Measurements from ENCODE around the gene UBQLNL. TPM values are rescaled to one million over a fixed set of nuclear protein-coding genes. Genes with fewer than 3 reads are reported as not detected.

Gene UBQLNL
- total RNA-seq, 4 donors from 2014 or later = 0.26 to 3.6 (median 1.9) TPM; not detected in 1

- TF ChIP-seq CTCF (IDR thresholded peaks at IDR 0.05) (no peak), POLR2AphosphoS5 (IDR thresholded peaks at IDR 0.05) (no peak), POLR2A (IDR thresholded peaks at IDR 0.05) (no peak), EP300 (IDR thresholded peaks at IDR 0.05) (no peak)
- H3K27ac ChIP-seq = no peak overlapping the region
- no peaks in the 10 kb centered on the region for H3K36me3 ChIP-seq
- no peaks in the 10 kb centered on the region for H3K4me1 ChIP-seq
- no peak for DNase-seq (ENCODE audit: low spot score in 2 of 2)
- H3K4me3 ChIP-seq = no peak overlapping the region
- no peaks in the 10 kb centered on the region for H3K27me3 ChIP-seq
- no peaks in the 10 kb centered on the region for H3K9me3 ChIP-seq
Observed at GRCh38 chr11:5536482-5536881, 20.0 kb upstream of the UBQLNL start.

- Histone ChIP-seq H3K27me3 (no peaks in the 10 kb centered on the region), H3K4me3 (no peak overlapping the region), H3K4me1 (no peaks in the 10 kb centered on the region), H3K36me3 (no peaks in the 10 kb centered on the region), H3K27ac (no peak overlapping the region), H3K9me3 (no peaks in the 10 kb centered on the region)
- TF ChIP-seq POLR2A (IDR thresholded peaks at IDR 0.05) = no peak
- TF ChIP-seq EP300 (IDR thresholded peaks at IDR 0.05) = no peak
- TF ChIP-seq CTCF (IDR thresholded peaks at IDR 0.05) = no peak
- TF ChIP-seq POLR2AphosphoS5 (IDR thresholded peaks at IDR 0.05) = no peak
- DNase-seq (ENCODE audit: low spot score in 2 of 2) = no peak
- WGBS = 73% methylated on average over 1 of the region's 1 CpG
Observed at GRCh38 chr11:5534046-5534445, 17.5 kb upstream of the UBQLNL start.

GRCh38 chr11:5531053-5531831 lies 14.7 kb upstream of the UBQLNL start:
- Histone ChIP-seq H3K4me3 (no peak overlapping the region), H3K4me1 (no peaks in the 10 kb centered on the region), H3K9me3 (no peaks in the 10 kb centered on the region), H3K27ac (no peak overlapping the region), H3K27me3 (no peaks in the 10 kb centered on the region), H3K36me3 (no peaks in the 10 kb centered on the region)
- 77% methylated on average over 2 of the region's 2 CpGs for WGBS
- DNase-seq (ENCODE audit: low spot score in 2 of 2) = no peak
- TF ChIP-seq EP300 (IDR thresholded peaks at IDR 0.05) = no peak
- no peak for TF ChIP-seq POLR2A (IDR thresholded peaks at IDR 0.05)
- no peak for TF ChIP-seq POLR2AphosphoS5 (IDR thresholded peaks at IDR 0.05)
- TF ChIP-seq CTCF (IDR thresholded peaks at IDR 0.05) = no peak

GRCh38 chr11:5528495-5528894 lies 12.0 kb upstream of the UBQLNL start:
- Histone ChIP-seq H3K27ac (no peak overlapping the region), H3K36me3 (no peaks in the 10 kb centered on the region), H3K4me1 (no peaks in the 10 kb centered on the region), H3K9me3 (no peaks in the 10 kb centered on the region), H3K27me3 (no peaks in the 10 kb centered on the region), H3K4me3 (no peak overlapping the region)
- DNase-seq (ENCODE audit: low spot score in 2 of 2) = no peak
- 36% methylated on average over 1 of the region's 1 CpG for WGBS
- TF ChIP-seq POLR2AphosphoS5 (IDR thresholded peaks at IDR 0.05) (no peak), EP300 (IDR thresholded peaks at IDR 0.05) (no peak), POLR2A (IDR thresholded peaks at IDR 0.05) (no peak), CTCF (IDR thresholded peaks at IDR 0.05) (no peak)

- H3K4me3 ChIP-seq = no peak overlapping the region
- no peaks in the 10 kb centered on the region for H3K9me3 ChIP-seq
- TF ChIP-seq POLR2A (IDR thresholded peaks at IDR 0.05) (no peak), EP300 (IDR thresholded peaks at IDR 0.05) (no peak), CTCF (IDR thresholded peaks at IDR 0.05) (no peak), POLR2AphosphoS5 (IDR thresholded peaks at IDR 0.05) (no peak)
- H3K36me3 ChIP-seq = no peaks in the 10 kb centered on the region
- H3K27ac ChIP-seq = no peak overlapping the region
- H3K27me3 ChIP-seq = no peaks in the 10 kb centered on the region
- DNase-seq (ENCODE audit: low spot score in 2 of 2) = no peak
- no peaks in the 10 kb centered on the region for H3K4me1 ChIP-seq
- WGBS = 80% methylated on average over 1 of the region's 5 CpGs
Observed at GRCh38 chr11:5527716-5528115, 11.2 kb upstream of the UBQLNL start.

All from suprapubic skin (tissue), 4 donors.